GM23338 (cell line): ENCODE results near the gene NMRK2. TPM values are rescaled to one million over a fixed set of nuclear protein-coding genes. Genes with fewer than 3 reads are reported as not detected.
A peak's percentile ranks its signal among the peaks of the same experiment; 100 is the strongest.

Source experiments
- ATAC-seq: fragments of 200-7000 bp; cut with Tn5 transposase; 3 replicates; pipeline ENCODE4 v1.9.1; 2020
- DNase-seq: peaks from one replicate; pipeline ENCODE4 v3.0.0-alpha.2; 2015; ENCODE audit warnings: low spot score
- H2AFZ ChIP-seq: fragments of 200-600 bp; sonication (generic); 2 replicates; pipeline ENCODE4 v1.8.0; 2016; ENCODE audit warnings: antibody characterized with exemption, mild to moderate bottlenecking, moderate library complexity
- H3F3A ChIP-seq: fragments of 200-600 bp; sonication (generic); replicated peaks from 2 replicates; pipeline ENCODE4 v1.8.0; 2017; ENCODE audit warnings: antibody characterized with exemption, mixed run types, low read depth
- H3K27ac ChIP-seq: fragments of 200-600 bp; sonication (generic); 2 replicates; pipeline ENCODE4 v1.6.1; 2016; ENCODE audit warnings: low read depth
- H3K27me3 ChIP-seq: fragments of 200-600 bp; sonication (generic); 2 replicates; pipeline ENCODE4 v1.8.0; 2016; ENCODE audit warnings: mild to moderate bottlenecking, mixed run types, moderate library complexity; ENCODE audit not compliant: insufficient read depth
- H3K36me3 ChIP-seq: fragments of 200-600 bp; sonication (generic); 2 replicates; pipeline ENCODE4 v1.8.0; 2016; ENCODE audit warnings: mild to moderate bottlenecking; ENCODE audit not compliant: insufficient read depth
- H3K4me1 ChIP-seq: fragments of 200-600 bp; sonication (generic); 2 replicates; pipeline ENCODE4 v1.8.0; 2016; ENCODE audit warnings: mild to moderate bottlenecking, moderate library complexity; ENCODE audit not compliant: insufficient read depth
- H3K4me2 ChIP-seq: fragments of 200-600 bp; sonication (generic); 2 replicates; pipeline ENCODE4 v1.7.1; 2017; ENCODE audit warnings: mixed run types
- H3K4me3 ChIP-seq: fragments of 200-600 bp; sonication (generic); 2 replicates; pipeline ENCODE4 v1.6.1; 2016; ENCODE audit warnings: mixed run types
- H3K79me2 ChIP-seq: fragments of 200-600 bp; sonication (generic); replicated peaks from 2 replicates; pipeline ENCODE4 v1.8.0; 2017; ENCODE audit warnings: mild to moderate bottlenecking; ENCODE audit not compliant: insufficient read depth
- H3K9me2 ChIP-seq: fragments of 200-600 bp; sonication (generic); 2 replicates; pipeline ENCODE4 v1.8.0; 2017; ENCODE audit not compliant: insufficient read depth
- H4K20me1 ChIP-seq: fragments of 200-600 bp; sonication (generic); replicated peaks from 2 replicates; pipeline ENCODE4 v1.8.0; 2017; ENCODE audit warnings: mild to moderate bottlenecking; ENCODE audit not compliant: insufficient read depth
- H3K27ac Mint-ChIP-seq: 2 replicates; pipeline ENCODE4 v1.8.0; 2020; ENCODE audit warnings: inconsistent platforms, mild to moderate bottlenecking, moderate library complexity, mixed read lengths
- H3K27me3 Mint-ChIP-seq: 3 replicates; pipeline ENCODE4 v1.8.0; 2022; ENCODE audit warnings: low read depth, mild to moderate bottlenecking, moderate library complexity, mixed read lengths, inconsistent platforms; ENCODE audit not compliant: insufficient read depth, poor library complexity
- H3K36me3 Mint-ChIP-seq: 3 replicates; pipeline ENCODE4 v1.8.0; 2021; ENCODE audit warnings: low read depth, mild to moderate bottlenecking, inconsistent platforms, moderate library complexity, mixed read lengths
- H3K4me1 Mint-ChIP-seq: 3 replicates; pipeline ENCODE4 v1.8.0; 2020; ENCODE audit warnings: mild to moderate bottlenecking, inconsistent platforms, mixed read lengths
- H3K4me3 Mint-ChIP-seq: 3 replicates; pipeline ENCODE4 v1.8.0; 2021; ENCODE audit warnings: moderate library complexity, mild to moderate bottlenecking, inconsistent platforms, mixed read lengths
- H3K9me3 Mint-ChIP-seq: 3 replicates; pipeline ENCODE4 v1.8.0; 2020; ENCODE audit warnings: moderate library complexity, mild to moderate bottlenecking, inconsistent platforms, mixed read lengths
- CREB1 ChIP-seq: fragments of 250-450 bp; sonication (Bioruptor Pico); IDR thresholded peaks from 2 replicates; pipeline ENCODE4 v1.5.0; 2020; ENCODE audit warnings: low read depth, mild to moderate bottlenecking, moderate library complexity
- ETS1 ChIP-seq: IDR thresholded peaks from 2 replicates; pipeline ENCODE4 v1.6.1; 2016; ENCODE audit warnings: antibody characterized with exemption
- EZH2 ChIP-seq: fragments of 200-600 bp; sonication (generic); IDR thresholded peaks from one replicate; pipeline ENCODE4 v1.8.0; 2017; ENCODE audit warnings: antibody characterized with exemption, mild to moderate bottlenecking, low read depth; ENCODE audit not compliant: unreplicated experiment
- EZH2phosphoT487 ChIP-seq: fragments of 200-600 bp; sonication (generic); IDR thresholded peaks from one replicate; pipeline ENCODE4 v1.8.1; 2018; ENCODE audit warnings: antibody characterized with exemption; ENCODE audit not compliant: unreplicated experiment
- JUNB ChIP-seq: IDR thresholded peaks from one replicate; pipeline ENCODE4 v1.6.1; 2016; ENCODE audit warnings: antibody characterized with exemption; ENCODE audit not compliant: unreplicated experiment
- NANOG ChIP-seq: IDR thresholded peaks from 2 replicates; pipeline ENCODE4 v1.6.1; 2016; ENCODE audit warnings: antibody characterized with exemption, borderline replicate concordance
- REST ChIP-seq: IDR thresholded peaks from one replicate; pipeline ENCODE4 v1.6.1; 2018; ENCODE audit warnings: antibody characterized with exemption; ENCODE audit not compliant: unreplicated experiment
- STAT1 ChIP-seq: IDR thresholded peaks from one replicate; pipeline ENCODE4 v1.6.1; 2016; ENCODE audit warnings: antibody characterized with exemption; ENCODE audit not compliant: unreplicated experiment
- ZNF114 ChIP-seq: fragments of 250-450 bp; sonication (Bioruptor Pico); IDR thresholded peaks from 2 replicates; pipeline ENCODE4 v1.5.0; 2020; ENCODE audit warnings: mild to moderate bottlenecking, moderate library complexity
- ZNF331 ChIP-seq: fragments of 250-450 bp; sonication (Bioruptor Pico); IDR thresholded peaks from 2 replicates; pipeline ENCODE4 v1.5.0; 2020; ENCODE audit warnings: low read depth, mild to moderate bottlenecking, moderate library complexity
- polyA plus RNA-seq: library from polyadenylated mRNA; unstranded; fragments of >200 nt; fragmentation: Nextera tagmentation; extraction: Ambion mirVana; gene quantifications from 2 replicates; pipeline ENCODE4 v1.2.1, GENCODE V29; 2016
- total RNA-seq: library from RNA; depleted of rRNA; stranded (reverse); fragments of >200 nt; shearing (Covaris generic); gene quantifications from 2 replicates; pipeline ENCODE4 v1.2.3, GENCODE V29; 2014

Gene NMRK2
- total and polyA plus RNA-seq, 2 experiments from 2014 or later: 55.9 to 65.3 TPM

DNA sequence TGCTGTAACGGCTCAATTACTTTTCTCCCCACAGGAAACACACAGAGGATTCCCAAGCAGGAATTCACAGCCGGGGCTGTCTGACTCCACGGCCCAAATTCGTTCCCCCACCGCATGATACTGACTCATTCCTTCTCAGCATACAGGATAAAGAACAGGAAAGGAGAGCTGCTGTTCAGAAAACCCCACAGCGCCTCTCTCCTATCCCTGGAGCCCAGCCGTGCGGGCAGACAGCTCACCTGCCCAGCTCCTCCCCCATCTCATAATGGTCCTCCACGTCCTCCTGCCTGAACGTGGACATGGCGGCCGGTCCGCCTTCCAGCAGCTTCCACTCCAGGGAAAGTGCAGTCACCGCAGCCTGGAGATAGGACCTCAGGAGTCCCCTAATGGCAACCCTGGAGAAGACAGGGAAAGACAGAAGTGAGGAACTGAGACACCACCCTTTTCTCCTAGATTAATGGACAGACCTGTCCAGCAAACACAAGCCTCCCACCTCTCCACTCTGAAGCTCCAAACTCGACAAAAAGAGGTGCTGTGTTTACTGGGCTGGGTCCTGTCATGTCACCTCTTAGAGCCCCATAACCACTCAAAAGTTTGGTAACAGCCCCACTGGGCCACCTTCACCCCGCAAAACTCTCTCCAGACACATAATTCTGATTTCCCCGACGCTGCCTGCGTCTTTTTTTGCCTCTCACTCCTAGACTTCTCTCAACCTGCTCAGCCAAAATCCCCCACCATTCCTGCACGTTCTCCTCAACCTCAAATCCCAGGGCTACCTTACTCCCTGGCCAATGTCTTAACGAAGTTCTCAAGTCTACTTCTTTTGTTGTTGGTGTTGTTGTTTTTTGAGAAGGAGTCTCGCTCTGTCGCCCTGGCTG, 36.8 kb downstream of the NMRK2 start (continued):
- TF ChIP-seq ETS1: no peak
- no peak for TF ChIP-seq ZNF331 (CRISPR knock-in tag)
- TF ChIP-seq EZH2: no peak
- TF ChIP-seq NANOG: no peak
- TF ChIP-seq JUNB: no peak
- TF ChIP-seq CREB1 (CRISPR knock-in tag): no peak

GRCh38 chr19:3970313-3970807, 37.5 kb downstream of the NMRK2 start:
- Histone ChIP-seq H3K27ac (peak overlapping the region; percentile 93), H3K4me1 (peaks cover 15% of the 10 kb centered on the region), H3K27me3 (no peaks in the 10 kb centered on the region), H3K79me2 (peaks cover 46% of the 10 kb centered on the region), H3K4me3 (peak overlapping the region; percentile 93), H3K36me3 (peaks cover 10% of the 10 kb centered on the region), H2AFZ (no peak overlapping the region), H3F3A (peaks cover 43% of the 10 kb centered on the region), H3K4me2 (peak overlapping the region; percentile 92), H4K20me1 (peaks cover 29% of the 10 kb centered on the region), H3K9me2 (no peaks in the 10 kb centered on the region)
- DNase-seq (no peak), ATAC-seq (no peak)
- TF ChIP-seq EZH2: no peak
- TF ChIP-seq REST: no peak
- no peak for TF ChIP-seq CREB1 (CRISPR knock-in tag)
- no peak for TF ChIP-seq ZNF331 (CRISPR knock-in tag)
- TF ChIP-seq ETS1: no peak
- no peak for TF ChIP-seq JUNB
- TF ChIP-seq STAT1: no peak
- TF ChIP-seq ZNF114 (CRISPR knock-in tag): no peak
- TF ChIP-seq EZH2phosphoT487: no peak
- no peak for TF ChIP-seq NANOG
- H3K27ac Mint-ChIP-seq: peak overlapping the region; percentile 96
- H3K4me1 Mint-ChIP-seq: peaks cover 28% of the 10 kb centered on the region
- no peaks in the 10 kb centered on the region; the same call in 2 of the 3 replicates for H3K9me3 Mint-ChIP-seq
- H3K4me3 Mint-ChIP-seq: peak overlapping the region; percentile 94
- peaks cover 25% of the 10 kb centered on the region for H3K27me3 Mint-ChIP-seq
- H3K36me3 Mint-ChIP-seq: peaks cover 55% of the 10 kb centered on the region
